PC-9 (cell line): Measurements from ENCODE around the gene JOSD2. TPM values are rescaled to one million over a fixed set of nuclear protein-coding genes. Genes with fewer than 3 reads are reported as not detected.

Experiments used
- BruUV-seq: library from RNA; stranded (reverse); fragments of 400-500 nt; replicated peaks from 2 replicates; lab custom pipeline; 2021; lab: Mats Ljungman, UMichigan
- CTCF ChIA-PET: fragments of 300-600 bp; sonication (Branson Sonifier 250); formaldehyde crosslinking; loops from one replicate; lab custom pipeline; 2022; ENCODE audit warnings: antibody characterized with exemption; lab: Charles Lee
- POLR2A ChIA-PET: fragments of 300-600 bp; sonication (Branson Sonifier 250); formaldehyde crosslinking; loops from one replicate; lab custom pipeline; 2022; ENCODE audit warnings: antibody characterized with exemption; ENCODE audit not compliant: unreplicated experiment; lab: Charles Lee
- DNase-seq, 2 experiments: peaks; one replicate each; pipeline versions ENCODE4 v3.0.0 to v3.0.0-alpha.2; 2015 to 2022; ENCODE audit warnings: mixed read lengths in 1 of 2
- H2AFZ ChIP-seq: fragments of 200-600 bp; sonication (generic); 2 replicates; pipeline ENCODE4 v1.8.1; 2017; ENCODE audit warnings: antibody characterized with exemption
- H3F3A ChIP-seq: fragments of 200-600 bp; sonication (generic); 2 replicates; pipeline ENCODE4 v1.8.1; 2017; ENCODE audit warnings: antibody characterized with exemption, mild to moderate bottlenecking, low read depth; ENCODE audit not compliant: insufficient read depth
- H3K27ac ChIP-seq: fragments of 200-600 bp; sonication (generic); 2 replicates; pipeline ENCODE4 v1.6.1; 2016; ENCODE audit warnings: mixed run types
- H3K27me3 ChIP-seq: fragments of 200-600 bp; sonication (generic); 2 replicates; pipeline ENCODE4 v1.6.1; 2016; ENCODE audit warnings: low read depth, mixed run types; ENCODE audit not compliant: insufficient read depth
- H3K36me3 ChIP-seq: fragments of 200-600 bp; sonication (generic); 2 replicates; pipeline ENCODE4 v1.6.1; 2016; ENCODE audit warnings: low read depth, mixed run types
- H3K4me1 ChIP-seq: fragments of 200-600 bp; sonication (generic); replicated peaks from 2 replicates; pipeline ENCODE4 v1.6.1; 2016; ENCODE audit warnings: mixed run types; ENCODE audit not compliant: insufficient read depth
- H3K4me2 ChIP-seq: fragments of 200-600 bp; sonication (generic); 2 replicates; pipeline ENCODE4 v1.6.1; 2017; ENCODE audit warnings: mixed run types
- H3K4me3 ChIP-seq: fragments of 200-600 bp; sonication (generic); 2 replicates; pipeline ENCODE4 v1.6.1; 2016; ENCODE audit warnings: mixed run types
- H3K79me2 ChIP-seq: fragments of 200-600 bp; sonication (generic); 2 replicates; pipeline ENCODE4 v1.6.1; 2017; ENCODE audit warnings: low read depth, mixed run types
- H3K9me2 ChIP-seq: fragments of 200-600 bp; sonication (generic); 2 replicates; pipeline ENCODE4 v1.8.1; 2017; ENCODE audit warnings: mild to moderate bottlenecking; ENCODE audit not compliant: insufficient read depth
- H3K9me3 ChIP-seq: fragments of 200-600 bp; sonication (generic); 2 replicates; pipeline ENCODE4 v1.8.1; 2016; ENCODE audit warnings: low read depth; ENCODE audit not compliant: insufficient read depth
- H4K20me1 ChIP-seq: fragments of 200-600 bp; sonication (generic); 2 replicates; pipeline ENCODE4 v1.8.1; 2017; ENCODE audit not compliant: insufficient read depth
- CTCF ChIP-seq: fragments of 200-600 bp; sonication (generic); conservative IDR thresholded peaks from 2 replicates; pipeline ENCODE4 v1.6.1; 2017; ENCODE audit warnings: mixed run types, antibody characterized with exemption, mild to moderate bottlenecking, moderate library complexity
- EZH2 ChIP-seq: fragments of 200-600 bp; sonication (generic); IDR thresholded peaks from 2 replicates; pipeline ENCODE4 v1.8.0; 2017; ENCODE audit warnings: antibody characterized with exemption, low read depth
- intact Hi-C: fragments of 100-400 bp; cut with micrococcal nuclease; formaldehyde crosslinking; loops from one replicate; pipeline ENCODE4 v1.10.0; 2022; ENCODE audit not compliant: unreplicated experiment
- total RNA-seq: library from RNA; stranded (reverse); gene quantifications from 2 replicates; pipeline ENCODE4 v1.2.3, GENCODE V29; 2021

JOSD2 gene
- total RNA-seq, 1 experiment from 2014 or later, result 44.3 TPM

- POLR2A ChIA-PET, result no interaction called here
- Histone ChIP-seq H3K27ac (no peak overlapping the region), H3F3A (no peaks in the 10 kb centered on the region), H3K79me2 (no peaks in the 10 kb centered on the region), H3K9me3 (no peaks in the 10 kb centered on the region), H3K4me2 (no peak overlapping the region), H3K4me3 (no peak overlapping the region), H3K4me1 (no peaks in the 10 kb centered on the region), H3K27me3 (peaks cover 89% of the 10 kb centered on the region), H3K36me3 (no peaks in the 10 kb centered on the region), H3K9me2 (no peaks in the 10 kb centered on the region), H2AFZ (no peak overlapping the region), H4K20me1 (0 out of 2 replicates have a peak, but pooled peaks cover under 1% of the 10 kb centered on the region)
- no TSS peak for BruUV-seq
- TF ChIP-seq CTCF, result no peak
- no peak for DNase-seq
- intact Hi-C loops, result no loop called here
- CTCF ChIA-PET, result interaction anchor here (0.6 kb wide), 1 partner anchor 1852 kb away, joined by 3 read pairs; no protein-coding TSS in a partner anchor
Observed at GRCh38 chr19:50549059-50549926, 38.3 kb upstream of the JOSD2 start.

- no TSS peak for BruUV-seq
- TF ChIP-seq CTCF (no peak), EZH2 (no peak)
Observed at GRCh38 chr19:50548191-50549058, 37.4 kb upstream of the JOSD2 start.

GRCh38 chr19:50547385-50548190 is 36.6 kb upstream of the JOSD2 start:
- DNase-seq, result no peak
- no peak for TF ChIP-seq CTCF
- no peak for TF ChIP-seq EZH2
- Histone ChIP-seq H3K4me2 (no peak overlapping the region), H3K9me2 (no peaks in the 10 kb centered on the region), H3K27me3 (peaks cover 79% of the 10 kb centered on the region), H3F3A (no peaks in the 10 kb centered on the region), H3K79me2 (no peaks in the 10 kb centered on the region), H3K27ac (no peak overlapping the region), H3K4me3 (no peak overlapping the region), H3K4me1 (no peaks in the 10 kb centered on the region), H3K36me3 (no peaks in the 10 kb centered on the region), H4K20me1 (no peaks in the 10 kb centered on the region), H2AFZ (no peak overlapping the region), H3K9me3 (no peaks in the 10 kb centered on the region)
- CTCF ChIA-PET, result no interaction called here
- intact Hi-C loops, result no loop called here
- POLR2A ChIA-PET, result no interaction called here
- no TSS peak for BruUV-seq

More at GRCh38 chr19:50548191-50549058, 37.4 kb upstream of the JOSD2 start:
- Histone ChIP-seq H3K4me2 (no peak overlapping the region), H2AFZ (no peak overlapping the region), H3K9me3 (no peaks in the 10 kb centered on the region), H3K4me3 (no peak overlapping the region), H3K27ac (no peak overlapping the region), H3K27me3 (peaks cover 81% of the 10 kb centered on the region), H3K79me2 (no peaks in the 10 kb centered on the region), H3K4me1 (no peaks in the 10 kb centered on the region), H4K20me1 (no peaks in the 10 kb centered on the region), H3K36me3 (no peaks in the 10 kb centered on the region), H3F3A (no peaks in the 10 kb centered on the region), H3K9me2 (no peaks in the 10 kb centered on the region)
- DNase-seq, result no peak
- ChIA-PET POLR2A (no interaction called here), CTCF (no interaction called here)
- intact Hi-C loops, result no loop called here
